GM10847 (cell line): ENCODE results near the gene FAM47E.

Experiments
- POLR2A ChIP-seq: IDR thresholded peaks from 2 replicates; pipeline ENCODE4 v1.6.1; 2011; ENCODE audit not compliant: insufficient read length; ENCODE audit errors: extremely low read depth

Gene FAM47E

GRCh38 chr4:76214177-76214675, 37.3 kb upstream of the FAM47E start:
- TF ChIP-seq POLR2A: no peak

GRCh38 chr4:76215077-76215476, 36.4 kb upstream of the FAM47E start:
- TF ChIP-seq POLR2A: no peak

DNA sequence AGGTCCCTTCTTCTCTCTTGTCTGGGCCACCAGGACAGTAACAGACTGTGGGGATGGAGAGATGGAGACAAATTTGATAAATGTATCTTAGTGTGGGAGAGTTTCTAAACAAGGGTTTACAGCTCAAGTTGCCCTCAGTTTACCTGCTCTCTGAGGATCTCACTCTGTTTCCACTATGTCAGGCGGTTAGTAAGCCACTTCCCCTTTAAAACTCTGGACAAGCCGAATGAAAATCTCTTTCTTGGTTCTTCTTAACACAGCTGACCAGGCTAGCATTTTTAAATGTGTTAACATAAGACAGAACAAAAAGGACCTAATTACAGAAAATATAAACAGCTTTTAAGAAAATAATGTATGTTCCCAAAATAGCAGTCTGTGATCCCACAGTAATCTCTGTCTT, 35.0 kb upstream of the FAM47E start:
- no peak for TF ChIP-seq POLR2A

DNA sequence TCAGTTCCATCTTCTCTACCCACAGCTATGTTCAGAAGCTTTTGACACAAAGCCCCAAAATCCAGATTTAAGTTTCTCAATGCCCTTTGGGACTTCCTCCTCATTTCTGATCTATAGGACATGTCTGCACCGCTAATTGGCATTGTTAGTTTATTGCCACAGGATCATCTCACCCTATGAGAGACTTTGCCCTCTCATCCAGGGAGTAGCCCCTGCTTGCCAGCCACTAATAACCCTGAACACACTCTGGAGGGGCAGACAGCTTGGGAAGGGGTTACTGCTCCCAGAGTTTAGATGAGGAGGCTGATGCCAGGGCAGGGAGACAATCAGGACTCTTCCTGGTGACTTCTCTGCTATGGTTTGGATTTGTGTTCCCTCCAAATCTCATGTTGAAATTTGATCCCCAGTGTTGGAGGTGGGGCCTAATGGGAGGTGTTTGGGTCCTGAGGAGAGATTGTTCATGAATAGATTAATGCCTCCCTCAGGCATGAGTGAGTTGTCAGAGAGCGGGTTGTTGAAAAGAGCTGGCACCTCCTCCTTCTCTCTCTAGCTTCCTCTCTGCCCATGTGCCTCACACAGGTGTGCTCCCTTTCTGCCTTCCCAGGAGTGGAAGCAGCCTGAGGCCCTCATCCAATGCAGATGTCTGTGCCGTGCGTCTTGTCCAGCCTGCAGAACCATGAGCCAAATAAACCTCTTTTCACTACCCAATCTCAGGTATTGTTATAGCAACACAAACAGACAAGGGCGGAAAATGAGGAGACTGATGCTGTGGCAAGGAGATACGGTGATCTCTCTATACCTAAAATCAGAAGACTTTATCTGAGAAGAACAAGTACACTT, 34.3 kb upstream of the FAM47E start:
- TF ChIP-seq POLR2A: no peak

DNA sequence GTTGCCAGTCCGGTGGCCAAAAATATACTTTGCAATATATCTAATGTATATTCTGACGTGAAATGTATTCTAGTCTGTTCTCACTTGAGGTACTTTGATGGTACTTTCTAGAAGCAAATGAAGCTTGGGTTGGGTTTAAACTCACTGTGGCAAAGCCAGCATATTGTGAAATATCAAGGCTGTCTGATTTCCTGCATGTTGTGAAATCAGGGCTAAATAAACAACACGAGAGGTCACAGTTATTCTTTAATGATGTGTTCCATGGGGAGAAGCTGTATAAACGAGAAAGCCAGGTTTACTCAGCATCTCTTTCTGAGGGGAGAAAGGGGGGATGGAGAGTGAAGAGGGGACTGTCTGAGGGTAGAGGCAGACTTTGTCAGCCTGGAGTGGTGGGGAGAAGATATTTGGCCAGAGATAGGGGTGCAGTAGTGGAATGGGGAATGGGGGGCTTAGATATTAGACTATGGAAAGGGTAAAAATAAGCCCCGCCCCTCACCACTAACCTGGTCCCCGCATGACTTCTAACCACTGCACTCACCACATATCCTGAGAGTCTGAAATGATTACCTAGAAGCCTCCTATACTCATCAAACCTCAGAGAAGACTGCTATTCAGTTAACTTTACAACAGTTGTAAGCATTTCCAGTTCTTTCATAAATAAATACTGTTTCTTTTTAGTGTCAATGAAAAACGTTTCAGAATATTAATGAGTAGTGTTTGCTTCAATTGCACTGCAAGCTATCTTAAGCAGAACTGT, 32.0 kb upstream of the FAM47E start:
- no peak for TF ChIP-seq POLR2A

GRCh38 chr4:76224171-76224570, 27.4 kb upstream of the FAM47E start:
- TF ChIP-seq POLR2A: no peak

DNA sequence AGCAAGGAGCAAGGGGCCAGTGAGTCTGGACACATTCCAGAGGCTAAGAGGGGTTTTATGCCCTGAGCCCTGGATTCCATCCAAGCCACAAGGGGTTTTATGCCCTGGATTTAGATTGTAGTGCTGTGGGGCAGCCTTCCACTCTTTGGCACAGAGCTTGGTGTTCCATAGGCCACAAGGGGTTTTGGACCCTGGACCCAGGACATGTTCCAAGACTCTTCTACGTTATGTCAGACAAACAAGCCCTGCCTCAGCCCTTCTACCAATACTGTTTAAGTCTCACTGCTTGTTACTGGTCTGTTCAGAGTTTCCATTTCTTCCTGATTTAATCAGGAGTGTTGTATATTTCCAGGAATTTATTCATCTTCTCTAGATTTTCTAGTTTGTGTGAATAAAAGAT, 25.1 kb upstream of the FAM47E start:
- no peak for TF ChIP-seq POLR2A

GRCh38 chr4:76232681-76233080, 18.8 kb upstream of the FAM47E start:
- TF ChIP-seq POLR2A: no peak

- TF ChIP-seq POLR2A: no peak
Measured at GRCh38 chr4:76233083-76233482, 18.4 kb upstream of the FAM47E start.

DNA sequence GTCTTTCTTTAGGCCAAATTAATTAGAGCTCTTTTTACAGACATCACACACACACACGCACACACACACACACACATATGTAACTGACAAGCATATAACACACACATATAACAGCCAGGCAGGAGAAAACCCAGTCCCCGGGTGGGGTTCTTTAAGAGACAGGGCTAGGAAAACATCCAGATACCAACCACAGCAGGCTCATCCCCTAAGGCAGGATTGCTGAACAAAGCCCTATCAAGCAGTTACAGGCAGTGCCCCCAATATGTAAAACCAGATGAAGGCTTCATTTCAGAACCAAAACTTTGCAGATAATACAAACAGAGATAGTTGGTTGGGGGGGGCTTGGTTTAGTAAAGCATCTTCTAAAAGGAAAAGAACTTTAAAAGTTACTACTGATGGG, 18.0 kb upstream of the FAM47E start:
- TF ChIP-seq POLR2A: no peak

DNA sequence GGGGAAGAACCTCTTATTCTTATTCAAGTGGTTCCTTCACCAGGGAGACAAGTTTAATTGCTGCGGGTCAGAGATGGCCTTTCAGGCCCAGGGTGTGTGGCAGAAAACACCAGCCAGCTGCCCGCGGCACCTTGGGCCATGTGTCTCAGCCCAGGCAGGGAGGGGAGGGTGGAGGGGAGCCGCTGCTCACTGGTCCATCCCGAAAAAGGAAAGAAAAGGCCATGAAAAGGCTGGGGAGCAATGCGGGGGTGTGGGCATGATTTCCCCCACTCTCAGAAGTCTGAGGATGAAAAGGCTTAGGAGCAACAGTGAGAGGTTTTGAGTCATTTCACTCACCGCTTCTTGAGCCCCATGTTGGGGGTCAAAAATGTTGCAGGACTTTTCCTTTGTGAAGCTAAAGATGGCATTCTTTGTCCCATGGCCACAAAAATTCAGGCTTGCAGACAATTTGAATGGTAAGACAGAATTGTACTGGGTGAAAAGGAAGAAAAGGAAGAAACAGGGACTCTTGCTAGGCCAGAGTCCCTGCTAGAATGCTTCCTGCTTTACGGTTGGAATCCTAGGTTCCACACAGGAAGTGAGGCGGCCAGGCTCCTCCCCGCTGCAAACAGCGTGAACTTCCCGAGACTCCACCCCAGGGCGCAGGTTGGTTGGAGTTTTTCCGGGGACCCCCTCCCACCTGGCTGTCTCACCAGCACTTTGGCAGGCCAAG, 17.4 kb upstream of the FAM47E start:
- no peak for TF ChIP-seq POLR2A

- TF ChIP-seq POLR2A: no peak
Measured at GRCh38 chr4:76234679-76235044, 16.9 kb upstream of the FAM47E start.

GRCh38 chr4:76235407-76235806, 16.1 kb upstream of the FAM47E start:
- no peak for TF ChIP-seq POLR2A

- TF ChIP-seq POLR2A: no peak
Measured at GRCh38 chr4:76235915-76236314, 15.6 kb upstream of the FAM47E start.

DNA sequence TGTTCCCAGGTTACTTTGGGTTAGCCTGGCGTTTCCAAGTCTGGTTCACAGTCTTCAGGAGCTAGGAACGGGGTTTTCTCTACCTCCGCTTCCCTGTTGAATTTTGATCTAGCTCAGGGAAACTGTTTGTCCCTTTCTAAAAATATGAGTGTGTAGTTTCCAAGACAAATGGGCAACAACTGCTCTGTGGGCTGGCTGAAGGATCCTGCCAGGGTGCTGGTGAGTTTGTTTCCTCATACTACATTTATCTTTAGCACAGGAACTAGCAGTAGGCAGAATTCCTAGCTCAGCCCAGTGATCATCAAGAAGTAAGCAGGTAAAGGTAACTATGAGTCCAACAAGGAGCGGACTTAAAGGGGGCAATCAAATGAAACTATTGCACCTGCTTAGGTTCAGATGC, 13.3 kb upstream of the FAM47E start:
- no peak for TF ChIP-seq POLR2A

GRCh38 chr4:76238701-76239100, 12.8 kb upstream of the FAM47E start:
- no peak for TF ChIP-seq POLR2A
